ENCODE data around the gene IGF2. TPM values are rescaled to one million over a fixed set of nuclear protein-coding genes. Genes with fewer than 3 reads are reported as not detected.

IGF2 gene
- total RNA-seq, 1 donor from 2014 or later: 21.5 TPM

- Mint-ChIP-seq H3K27me3 (ENCODE audit: unreplicated experiment) (peaks cover 8% of the 10 kb centered on the region), H3K27ac (ENCODE audit: unreplicated experiment) (no peak overlapping the region), H3K36me3 (ENCODE audit: unreplicated experiment) (no peaks in the 10 kb centered on the region), H3K9me3 (ENCODE audit: unreplicated experiment) (peaks cover 2% of the 10 kb centered on the region), H3K4me3 (ENCODE audit: unreplicated experiment) (no peak overlapping the region), H3K4me1 (ENCODE audit: low read depth, unreplicated experiment) (no peaks in the 10 kb centered on the region)
- no peak for DNase-seq
- no peak for TF ChIP-seq CTCF (IDR thresholded peaks at IDR 0.05; ENCODE audit: partially characterized antibody, unreplicated experiment)
Measured at GRCh38 chr11:2172676-2173075, 33.5 kb upstream of the IGF2 start.

GRCh38 chr11:2171591-2172003, 32.4 kb upstream of the IGF2 start, which contains the start of gene TH:
TH (minus strand) TSS chr11:2171815; CDS start chr11:2171786, 29 bp downstream.
- DNase-seq: no peak
- H3K36me3 Mint-ChIP-seq (ENCODE audit: unreplicated experiment): no peaks in the 10 kb centered on the region
- H3K27ac Mint-ChIP-seq (ENCODE audit: unreplicated experiment): no peak within 1 kb of the TSS

GRCh38 chr11:2169626-2170570, 30.7 kb upstream of the IGF2 start:
- no peaks in the 10 kb centered on the region for H3K36me3 Mint-ChIP-seq (ENCODE audit: unreplicated experiment)
- TF ChIP-seq CTCF (IDR thresholded peaks at IDR 0.05; ENCODE audit: partially characterized antibody, unreplicated experiment): no peak

More at GRCh38 chr11:2171591-2172003, 32.4 kb upstream of the IGF2 start, which contains the start of gene TH:
- H3K9me3 Mint-ChIP-seq (ENCODE audit: unreplicated experiment): peaks cover 2% of the 10 kb centered on the region
- no peaks in the 10 kb centered on the region for H3K4me1 Mint-ChIP-seq (ENCODE audit: low read depth, unreplicated experiment)
- no peak within 1 kb of the TSS for H3K4me3 Mint-ChIP-seq (ENCODE audit: unreplicated experiment)
- H3K27me3 Mint-ChIP-seq (ENCODE audit: unreplicated experiment): peaks cover 8% of the 10 kb centered on the region
- TF ChIP-seq CTCF (IDR thresholded peaks at IDR 0.05; ENCODE audit: partially characterized antibody, unreplicated experiment): no peak

GRCh38 chr11:2169005-2169378, 29.8 kb upstream of the IGF2 start:
- H3K4me3 Mint-ChIP-seq (ENCODE audit: unreplicated experiment): no peak overlapping the region

More at GRCh38 chr11:2169626-2170570, 30.7 kb upstream of the IGF2 start:
- Mint-ChIP-seq H3K27me3 (ENCODE audit: unreplicated experiment) (peaks cover 5% of the 10 kb centered on the region), H3K27ac (ENCODE audit: unreplicated experiment) (no peak overlapping the region), H3K4me3 (ENCODE audit: unreplicated experiment) (no peak overlapping the region), H3K9me3 (ENCODE audit: unreplicated experiment) (peaks cover 2% of the 10 kb centered on the region), H3K4me1 (ENCODE audit: low read depth, unreplicated experiment) (no peaks in the 10 kb centered on the region)
- no peak for DNase-seq

More at GRCh38 chr11:2169005-2169378, 29.8 kb upstream of the IGF2 start:
- TF ChIP-seq CTCF (IDR thresholded peaks at IDR 0.05; ENCODE audit: partially characterized antibody, unreplicated experiment): no peak
- Mint-ChIP-seq H3K36me3 (ENCODE audit: unreplicated experiment) (no peaks in the 10 kb centered on the region), H3K27me3 (ENCODE audit: unreplicated experiment) (peaks cover 5% of the 10 kb centered on the region), H3K4me1 (ENCODE audit: low read depth, unreplicated experiment) (no peaks in the 10 kb centered on the region), H3K27ac (ENCODE audit: unreplicated experiment) (no peak overlapping the region), H3K9me3 (ENCODE audit: unreplicated experiment) (peaks cover 2% of the 10 kb centered on the region)
- no peak for DNase-seq
